ENCODE results near the gene APMAP. TPM values are rescaled to one million over a fixed set of nuclear protein-coding genes. Genes with fewer than 3 reads are reported as not detected.
"Not testable (repeated sequence)": the region's sequence is repeated elsewhere in the genome, so short reads cannot be mapped to it uniquely, and the experiment has no call there.

The APMAP gene
- total RNA-seq, 4 donors from 2014 or later = 19.0 to 40.9 (median 31.6) TPM

- H3K27ac ChIP-seq = peak overlapping the region in 1 of 4 donors; percentile 74
- no peaks in the 10 kb centered on the region for H3K36me3 ChIP-seq
- peak in 2 of 3 donors; percentile 40 to 41 for DNase-seq
- no peaks in the 10 kb centered on the region for H3K27me3 ChIP-seq
- H3K9me3 ChIP-seq = no peaks in the 10 kb centered on the region
- TF ChIP-seq POLR2A (IDR thresholded peaks at IDR 0.05) (no peak), CTCF (IDR thresholded peaks at IDR 0.05) (no peak)
- H3K4me1 ChIP-seq = peaks cover 0 to 3% (median 0%) of the 10 kb centered on the region in 4 donors
- H3K4me3 ChIP-seq = no peak overlapping the region
Observed at GRCh38 chr20:24951536-24952083, 40.9 kb downstream of the APMAP start.

DNA sequence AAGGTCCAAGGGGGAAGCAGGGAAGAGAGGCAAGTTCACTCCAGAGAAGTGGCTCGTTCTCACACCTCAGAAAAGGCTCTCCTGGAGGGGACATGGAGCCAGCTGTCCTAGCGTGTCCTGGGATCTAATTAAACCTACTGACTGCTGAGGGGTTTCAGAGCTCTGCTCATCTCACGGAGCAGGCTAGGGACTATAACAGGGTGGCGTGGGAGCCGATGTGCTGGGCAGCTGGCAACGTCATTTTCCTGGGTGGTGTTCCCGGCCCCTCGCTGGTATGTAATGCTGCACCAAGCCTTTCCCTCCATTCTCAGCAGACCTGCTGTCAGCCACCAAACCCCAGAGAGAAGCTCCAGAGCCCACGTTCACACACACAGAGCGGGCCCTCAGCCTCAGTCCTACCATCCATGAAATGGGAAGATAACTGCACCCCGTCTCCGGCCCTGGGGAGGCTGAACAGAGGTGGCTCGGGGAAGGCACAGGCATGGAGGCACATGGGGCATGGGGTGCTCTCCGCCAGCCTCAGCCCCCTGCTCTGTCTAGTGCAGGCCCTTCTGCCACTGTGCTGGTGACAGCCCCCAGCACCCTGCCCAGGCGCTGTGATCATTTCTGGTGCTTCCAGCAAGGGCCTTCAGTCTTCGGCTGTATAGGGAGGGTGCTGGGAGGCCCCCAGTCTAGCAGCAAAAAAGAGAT lies 41.6 kb downstream of the APMAP start:
- DNase-seq = peak in 2 of 3 donors; percentile 38 to 40
- Histone ChIP-seq H3K36me3 (no peaks in the 10 kb centered on the region), H3K27me3 (no peaks in the 10 kb centered on the region), H3K9me3 (no peaks in the 10 kb centered on the region), H3K4me1 (peaks cover 0 to 3% (median 0%) of the 10 kb centered on the region in 4 donors), H3K27ac (peak overlapping the region in 3 of 4 donors; percentile 74 to 90 (median 78)), H3K4me3 (peak overlapping the region in 2 of 4 donors; percentile 32 to 46)
- TF ChIP-seq POLR2A (IDR thresholded peaks at IDR 0.05) (no peak), CTCF (IDR thresholded peaks at IDR 0.05) (no peak)

- TF ChIP-seq POLR2A (IDR thresholded peaks at IDR 0.05) (no peak), CTCF (IDR thresholded peaks at IDR 0.05) (no peak)
- Histone ChIP-seq H3K27me3 (no peaks in the 10 kb centered on the region), H3K4me1 (peaks cover 0 to 3% (median 0%) of the 10 kb centered on the region in 4 donors), H3K9me3 (no peaks in the 10 kb centered on the region), H3K27ac (peak overlapping the region; percentile 74 to 90 (median 80)), H3K4me3 (peak overlapping the region; percentile 32 to 51 (median 40)), H3K36me3 (no peaks in the 10 kb centered on the region)
- peak in 2 of 3 donors; percentile 46 to 49 for DNase-seq
Observed at GRCh38 chr20:24950128-24950835, 42.3 kb downstream of the APMAP start.

GRCh38 chr20:24949756-24950127 lies 42.8 kb downstream of the APMAP start:
- Histone ChIP-seq H3K4me1 (peaks cover 0 to 3% (median 0%) of the 10 kb centered on the region in 4 donors), H3K27ac (peak overlapping the region; percentile 74 to 90 (median 80)), H3K36me3 (no peaks in the 10 kb centered on the region), H3K27me3 (no peaks in the 10 kb centered on the region), H3K9me3 (no peaks in the 10 kb centered on the region), H3K4me3 (peak overlapping the region; percentile 32 to 51 (median 40))
- TF ChIP-seq POLR2A (IDR thresholded peaks at IDR 0.05) = no peak
- no peak for TF ChIP-seq CTCF (IDR thresholded peaks at IDR 0.05)
- peak in 1 of 3 donors; percentile 45 for DNase-seq

DNA sequence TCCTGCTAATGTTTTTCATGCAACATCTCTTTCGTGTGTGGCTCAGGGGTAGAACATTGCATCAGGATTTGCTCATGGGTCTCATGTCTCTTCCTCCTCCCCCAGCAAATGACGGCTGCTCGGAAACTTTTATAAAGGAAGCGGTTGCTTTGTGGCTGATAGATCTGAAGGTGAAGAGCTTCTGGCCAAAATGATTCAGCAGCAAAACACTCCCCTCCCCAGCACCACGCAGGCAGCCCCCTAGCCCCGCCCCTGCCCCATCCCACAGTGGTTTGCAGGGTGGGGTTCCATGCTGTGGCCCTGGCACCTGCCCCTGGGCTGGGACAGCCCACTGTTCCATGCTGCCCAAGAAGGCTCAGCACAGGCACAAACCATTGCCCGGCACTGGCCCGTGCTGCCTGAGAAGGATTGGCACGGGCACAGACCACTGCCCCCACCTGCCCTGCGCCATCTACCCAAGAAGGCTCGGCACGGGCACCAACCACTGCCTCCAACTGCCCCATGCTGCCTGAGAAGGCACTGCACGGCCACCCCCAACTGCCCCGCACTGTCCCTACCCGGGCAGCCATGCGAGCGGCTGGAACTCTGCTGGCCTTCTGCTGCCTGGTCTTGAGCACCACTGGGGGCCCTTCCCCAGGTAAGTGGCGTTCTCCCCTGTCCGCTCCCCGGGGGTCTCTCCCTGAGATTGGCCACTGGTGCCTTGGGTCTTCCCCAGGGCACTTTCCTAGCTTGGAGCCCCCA lies 43.4 kb downstream of the APMAP start, which contains the start of gene CST7:
Gene CST7, plus strand, starts transcription at position 331 of the 741 bp plus-strand sequence. Its CDS starts 237 bp downstream, at position 568.
- TF ChIP-seq CTCF (IDR thresholded peaks at IDR 0.05) = no peak
- peak in 1 of 2 donors; percentile 14 for TF ChIP-seq POLR2A (IDR thresholded peaks at IDR 0.05)
- peak; percentile 63 to 88 (median 70) for DNase-seq
- Histone ChIP-seq H3K9me3 (no peaks in the 10 kb centered on the region), H3K4me3 (peak within 1 kb of the TSS; percentile 32 to 51 (median 40)), H3K36me3 (no peaks in the 10 kb centered on the region), H3K27me3 (no peaks in the 10 kb centered on the region), H3K27ac (peak within 1 kb of the TSS; percentile 74 to 90 (median 80)), H3K4me1 (peaks cover 0 to 3% (median 0%) of the 10 kb centered on the region in 4 donors)

DNA sequence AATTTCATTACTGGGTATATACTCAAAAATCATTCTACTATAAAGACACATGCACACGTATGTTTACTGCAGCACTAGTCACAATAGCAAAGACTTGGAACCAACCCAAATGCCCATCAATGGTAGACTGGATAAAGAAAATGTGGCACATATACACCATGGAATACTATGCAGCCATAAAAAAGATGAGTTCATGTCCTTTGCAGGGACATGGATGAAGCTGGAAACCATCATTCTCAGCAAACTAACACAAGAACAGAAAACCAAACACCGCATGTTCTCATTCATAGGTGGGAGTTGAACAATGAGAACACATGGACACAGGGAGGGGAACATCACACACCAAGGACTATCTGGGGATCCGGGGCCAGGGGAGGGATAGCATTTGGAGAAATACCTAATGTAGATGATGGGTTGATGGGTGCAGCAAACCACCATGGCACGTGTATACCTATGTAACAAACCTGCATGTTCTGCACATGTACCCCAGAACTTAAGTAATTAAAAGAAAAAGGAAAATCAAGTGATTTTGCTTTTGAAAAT lies 44.1 kb downstream of the APMAP start:
- not testable (repeated sequence) for H3K27me3 ChIP-seq, H3K36me3 ChIP-seq, H3K4me3 ChIP-seq, H3K4me1 ChIP-seq, H3K9me3 ChIP-seq, DNase-seq
- peak overlapping the region in 3 of 4 donors; percentile 31 to 74 (median 64) for H3K27ac ChIP-seq

- not testable (repeated sequence) for H3K27me3 ChIP-seq, H3K27ac ChIP-seq, H3K36me3 ChIP-seq, H3K4me3 ChIP-seq, H3K9me3 ChIP-seq, DNase-seq, H3K4me1 ChIP-seq
Observed at GRCh38 chr20:24946376-24946775, 46.2 kb downstream of the APMAP start.
